Measurements from ENCODE around the gene BCO2. TPM values are rescaled to one million over a fixed set of nuclear protein-coding genes. Genes with fewer than 3 reads are reported as not detected.

BCO2 gene
- total and polyA plus RNA-seq, 2 experiments from 2014 or later, result 0.63 to 1.1 TPM

- TF ChIP-seq CREB1 (CRISPR knock-in tag; IDR thresholded peaks at IDR 0.05; ENCODE audit: low read depth), result no peak
- TF ChIP-seq ZNF331 (CRISPR knock-in tag; IDR thresholded peaks at IDR 0.05; ENCODE audit: low read depth), result no peak
- TF ChIP-seq NANOG (IDR thresholded peaks at IDR 0.05; ENCODE audit: borderline replicate concordance), result no peak
- TF ChIP-seq JUNB (IDR thresholded peaks at IDR 0.05; ENCODE audit: unreplicated experiment), result no peak
- no peak for TF ChIP-seq EZH2 (IDR thresholded peaks at IDR 0.05; ENCODE audit: low read depth, unreplicated experiment)
- no peak for TF ChIP-seq CTCF (conservative IDR thresholded peaks at IDR 0.05; ENCODE audit: low read depth in 2 of 2)
These were observed 18.2 kb upstream of the BCO2 start (continued) for GRCh38 chr11:112156956-112157766.

GRCh38 chr11:112159098-112160065 lies 15.9 kb upstream of the BCO2 start:
- H3K4me1 Mint-ChIP-seq, result peaks cover 7% of the 10 kb centered on the region; the same call in 2 of the 3 replicates
- TF ChIP-seq ZNF331 (CRISPR knock-in tag; IDR thresholded peaks at IDR 0.05; ENCODE audit: low read depth), result no peak
- TF ChIP-seq ZNF114 (CRISPR knock-in tag; IDR thresholded peaks at IDR 0.05), result no peak
- no peak for TF ChIP-seq JUNB (IDR thresholded peaks at IDR 0.05; ENCODE audit: unreplicated experiment)
- TF ChIP-seq EZH2 (IDR thresholded peaks at IDR 0.05; ENCODE audit: low read depth, unreplicated experiment), result no peak
- TF ChIP-seq STAT1 (IDR thresholded peaks at IDR 0.05; ENCODE audit: unreplicated experiment), result no peak
- no peak for TF ChIP-seq NANOG (IDR thresholded peaks at IDR 0.05; ENCODE audit: borderline replicate concordance)
- TF ChIP-seq ZNF462 (CRISPR knock-in tag; IDR thresholded peaks at IDR 0.05), result no peak
- no peak for TF ChIP-seq REST (IDR thresholded peaks at IDR 0.05; ENCODE audit: unreplicated experiment)

More at GRCh38 chr11:112159098-112160065, 15.9 kb upstream of the BCO2 start:
- H3K9me3 Mint-ChIP-seq, result no peaks in the 10 kb centered on the region
- peaks cover 7% of the 10 kb centered on the region for H3K27me3 Mint-ChIP-seq (ENCODE audit: insufficient read depth, low read depth, poor library complexity)
- Histone ChIP-seq H3K4me3 (no peak overlapping the region), H3K27ac (ENCODE audit: low read depth) (no peak overlapping the region), H3K4me2 (no peak overlapping the region), H3K36me3 (ENCODE audit: insufficient read depth) (no peaks in the 10 kb centered on the region), H3K27me3 (ENCODE audit: insufficient read depth) (no peaks in the 10 kb centered on the region), H3F3A (replicated peaks; ENCODE audit: low read depth) (no peaks in the 10 kb centered on the region), H3K9me2 (ENCODE audit: insufficient read depth) (no peaks in the 10 kb centered on the region), H4K20me1 (replicated peaks; ENCODE audit: insufficient read depth) (no peaks in the 10 kb centered on the region), H3K79me2 (replicated peaks; ENCODE audit: insufficient read depth) (no peaks in the 10 kb centered on the region), H3K4me1 (ENCODE audit: insufficient read depth) (no peaks in the 10 kb centered on the region), H2AFZ (no peak overlapping the region)
- DNase-seq (ENCODE audit: low spot score) (no peak), ATAC-seq (no peak)
- H3K4me3 Mint-ChIP-seq, result no peak overlapping the region
- no peaks in the 10 kb centered on the region for H3K36me3 Mint-ChIP-seq (ENCODE audit: low read depth)
- no peak overlapping the region; the same call in 1 of the 2 replicates for H3K27ac Mint-ChIP-seq

All from GM23338 (cell line).